ENCODE results near the gene CCDC57. TPM values are rescaled to one million over a fixed set of nuclear protein-coding genes. Genes with fewer than 3 reads are reported as not detected.

The CCDC57 gene
- total and polyA plus RNA-seq, 9 of the 15 experiments (the other 6 are each of a cell fraction or from before 2014, with no cell fraction given): 0.83 to 36.2 (median 13.6) TPM

DNA sequence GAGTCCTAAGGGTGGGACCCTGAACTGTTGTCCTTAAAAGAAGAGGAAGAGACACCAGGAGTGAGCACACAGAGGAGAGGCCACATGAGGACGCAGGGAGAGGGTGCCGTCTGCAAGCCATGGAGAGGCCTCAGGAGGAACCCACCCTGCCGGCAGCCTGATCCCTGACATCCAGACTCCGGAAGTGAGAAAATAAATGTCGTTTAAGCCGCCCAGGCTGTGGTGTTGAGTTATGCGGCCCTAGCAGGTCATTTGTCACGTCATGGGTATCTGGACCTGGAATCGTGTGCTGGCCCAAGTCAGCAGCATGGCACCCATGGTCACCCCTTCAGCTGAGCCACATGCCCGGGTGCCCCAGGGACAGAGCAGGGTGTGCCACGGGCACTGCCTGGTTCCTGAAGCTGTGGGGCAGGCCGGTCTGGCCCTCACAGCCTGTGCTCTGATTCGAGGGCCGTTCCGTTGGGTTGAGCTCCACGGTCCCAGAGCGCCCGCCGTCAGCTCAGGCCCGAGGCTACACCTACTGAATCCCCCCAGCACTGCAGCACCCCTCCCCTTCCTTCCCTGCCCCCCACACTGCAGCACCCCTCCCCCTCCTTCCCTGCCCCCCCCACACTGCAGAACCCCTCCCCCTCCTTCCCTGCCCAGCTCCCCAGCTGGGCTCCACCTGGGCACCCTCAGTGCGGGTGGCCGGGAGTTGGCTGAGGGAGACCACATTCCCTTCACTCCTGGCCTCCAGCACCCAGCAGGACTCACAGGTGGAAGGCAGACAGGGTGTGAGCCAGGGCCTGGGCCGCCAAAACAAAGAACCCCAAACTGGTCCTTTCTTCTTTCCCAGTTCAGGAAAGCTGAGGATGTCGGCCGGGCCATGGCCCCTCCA lies 2.7 kb upstream of the CCDC57 start (continued):
- TF ChIP-seq, protein P1, sequence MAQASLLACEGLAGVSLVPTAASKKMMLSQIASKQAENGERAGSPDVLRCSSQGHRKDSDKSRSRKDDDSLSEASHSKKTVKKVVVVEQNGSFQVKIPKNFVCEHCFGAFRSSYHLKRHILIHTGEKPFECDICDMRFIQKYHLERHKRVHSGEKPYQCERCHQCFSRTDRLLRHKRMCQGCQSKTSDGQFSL (CRISPR knock-in tag; IDR thresholded peaks at IDR 0.05): peak; percentile 88
- TF ChIP-seq, protein P1 (tag; IDR thresholded peaks at IDR 0.05): peak in 1 of 2 experiments; percentile 65; a peak in 2 of 4 replicates
- peak; percentile 42; the same call in 1 of the 2 replicates for TF ChIP-seq MYC (IDR thresholded peaks at IDR 0.05; ENCODE audit: low read depth, low read length)
- no peak for TF ChIP-seq MYC (CRISPR knock-in tag; IDR thresholded peaks at IDR 0.05; ENCODE audit: borderline replicate concordance, low read depth)
- TF ChIP-seq, protein P2, sequence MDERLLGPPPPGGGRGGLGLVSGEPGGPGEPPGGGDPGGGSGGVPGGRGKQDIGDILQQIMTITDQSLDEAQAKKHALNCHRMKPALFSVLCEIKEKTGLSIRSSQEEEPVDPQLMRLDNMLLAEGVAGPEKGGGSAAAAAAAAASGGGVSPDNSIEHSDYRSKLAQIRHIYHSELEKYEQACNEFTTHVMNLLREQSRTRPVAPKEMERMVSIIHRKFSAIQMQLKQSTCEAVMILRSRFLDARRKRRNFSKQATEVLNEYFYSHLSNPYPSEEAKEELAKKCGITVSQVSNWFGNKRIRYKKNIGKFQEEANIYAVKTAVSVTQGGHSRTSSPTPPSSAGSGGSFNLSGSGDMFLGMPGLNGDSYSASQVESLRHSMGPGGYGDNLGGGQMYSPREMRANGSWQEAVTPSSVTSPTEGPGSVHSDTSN (CRISPR knock-in tag; IDR thresholded peaks at IDR 0.05; ENCODE audit: low read depth): no peak
- TF ChIP-seq, protein P2 (tag; conservative IDR thresholded peaks at IDR 0.05; ENCODE audit: low read depth): peak; percentile 56; the same call in 1 of the 2 replicates
- TF ChIP-seq ZNF316 (IDR thresholded peaks at IDR 0.05): peak; percentile 4; the same call in 1 of the 2 replicates
- TF ChIP-seq, protein P3, sequence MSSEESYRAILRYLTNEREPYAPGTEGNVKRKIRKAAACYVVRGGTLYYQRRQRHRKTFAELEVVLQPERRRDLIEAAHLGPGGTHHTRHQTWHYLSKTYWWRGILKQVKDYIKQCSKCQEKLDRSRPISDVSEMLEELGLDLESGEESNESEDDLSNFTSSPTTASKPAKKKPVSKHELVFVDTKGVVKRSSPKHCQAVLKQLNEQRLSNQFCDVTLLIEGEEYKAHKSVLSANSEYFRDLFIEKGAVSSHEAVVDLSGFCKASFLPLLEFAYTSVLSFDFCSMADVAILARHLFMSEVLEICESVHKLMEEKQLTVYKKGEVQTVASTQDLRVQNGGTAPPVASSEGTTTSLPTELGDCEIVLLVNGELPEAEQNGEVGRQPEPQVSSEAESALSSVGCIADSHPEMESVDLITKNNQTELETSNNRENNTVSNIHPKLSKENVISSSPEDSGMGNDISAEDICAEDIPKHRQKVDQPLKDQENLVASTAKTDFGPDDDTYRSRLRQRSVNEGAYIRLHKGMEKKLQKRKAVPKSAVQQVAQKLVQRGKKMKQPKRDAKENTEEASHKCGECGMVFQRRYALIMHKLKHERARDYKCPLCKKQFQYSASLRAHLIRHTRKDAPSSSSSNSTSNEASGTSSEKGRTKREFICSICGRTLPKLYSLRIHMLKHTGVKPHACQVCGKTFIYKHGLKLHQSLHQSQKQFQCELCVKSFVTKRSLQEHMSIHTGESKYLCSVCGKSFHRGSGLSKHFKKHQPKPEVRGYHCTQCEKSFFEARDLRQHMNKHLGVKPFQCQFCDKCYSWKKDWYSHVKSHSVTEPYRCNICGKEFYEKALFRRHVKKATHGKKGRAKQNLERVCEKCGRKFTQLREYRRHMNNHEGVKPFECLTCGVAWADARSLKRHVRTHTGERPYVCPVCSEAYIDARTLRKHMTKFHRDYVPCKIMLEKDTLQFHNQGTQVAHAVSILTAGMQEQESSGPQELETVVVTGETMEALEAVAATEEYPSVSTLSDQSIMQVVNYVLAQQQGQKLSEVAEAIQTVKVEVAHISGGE (CRISPR knock-in tag; IDR thresholded peaks at IDR 0.05): peak in 1 of 3 experiments; percentile 56; a peak in 2 of 6 replicates
- TF ChIP-seq RBFOX2 (IDR thresholded peaks at IDR 0.05; ENCODE audit: low read depth, low read length): peak; percentile 49
- peak; percentile 39 to 64; a peak in 2 of 4 replicates for TF ChIP-seq TRIM24 (IDR thresholded peaks at IDR 0.05)
- TF ChIP-seq ZFP36 (IDR thresholded peaks at IDR 0.05; ENCODE audit: low read depth, low read length, partially characterized antibody): no peak
- TF ChIP-seq SMARCC2 (IDR thresholded peaks at IDR 0.05; ENCODE audit: low read depth): no peak
- TF ChIP-seq, protein P4, sequence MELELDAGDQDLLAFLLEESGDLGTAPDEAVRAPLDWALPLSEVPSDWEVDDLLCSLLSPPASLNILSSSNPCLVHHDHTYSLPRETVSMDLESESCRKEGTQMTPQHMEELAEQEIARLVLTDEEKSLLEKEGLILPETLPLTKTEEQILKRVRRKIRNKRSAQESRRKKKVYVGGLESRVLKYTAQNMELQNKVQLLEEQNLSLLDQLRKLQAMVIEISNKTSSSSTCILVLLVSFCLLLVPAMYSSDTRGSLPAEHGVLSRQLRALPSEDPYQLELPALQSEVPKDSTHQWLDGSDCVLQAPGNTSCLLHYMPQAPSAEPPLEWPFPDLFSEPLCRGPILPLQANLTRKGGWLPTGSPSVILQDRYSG (tag; conservative IDR thresholded peaks at IDR 0.05; ENCODE audit: low read depth): peak; percentile 29; the same call in 1 of the 2 replicates
- peak; percentile 19; the same call in 1 of the 2 replicates for TF ChIP-seq SPI1 (IDR thresholded peaks at IDR 0.05; ENCODE audit: borderline replicate concordance, low read depth, low read length)
- TF ChIP-seq, protein P5, sequence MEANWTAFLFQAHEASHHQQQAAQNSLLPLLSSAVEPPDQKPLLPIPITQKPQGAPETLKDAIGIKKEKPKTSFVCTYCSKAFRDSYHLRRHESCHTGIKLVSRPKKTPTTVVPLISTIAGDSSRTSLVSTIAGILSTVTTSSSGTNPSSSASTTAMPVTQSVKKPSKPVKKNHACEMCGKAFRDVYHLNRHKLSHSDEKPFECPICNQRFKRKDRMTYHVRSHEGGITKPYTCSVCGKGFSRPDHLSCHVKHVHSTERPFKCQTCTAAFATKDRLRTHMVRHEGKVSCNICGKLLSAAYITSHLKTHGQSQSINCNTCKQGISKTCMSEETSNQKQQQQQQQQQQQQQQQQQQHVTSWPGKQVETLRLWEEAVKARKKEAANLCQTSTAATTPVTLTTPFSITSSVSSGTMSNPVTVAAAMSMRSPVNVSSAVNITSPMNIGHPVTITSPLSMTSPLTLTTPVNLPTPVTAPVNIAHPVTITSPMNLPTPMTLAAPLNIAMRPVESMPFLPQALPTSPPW (CRISPR knock-in tag; IDR thresholded peaks at IDR 0.05): peak; percentile 63
